ENCODE measurements around the gene NPVF. TPM values are rescaled to one million over a fixed set of nuclear protein-coding genes. Genes with fewer than 3 reads are reported as not detected.

The NPVF gene
- total RNA-seq, 1 donor from 2014 or later, result not detected

Other genes starting within 250 kb of the NPVF start
- gene OSBPL3, start 248.3 kb downstream of the NPVF start, total RNA-seq, result 49.7 TPM
- 138 TPM for gene CYCS, start 103.2 kb downstream of the NPVF start, total RNA-seq